ENCODE results near the gene AMOTL1. TPM values are rescaled to one million over a fixed set of nuclear protein-coding genes. Genes with fewer than 3 reads are reported as not detected.
"Not testable (repeated sequence)": the region's sequence is repeated elsewhere in the genome, so short reads cannot be mapped to it uniquely, and the experiment has no call there.

The AMOTL1 gene
- total RNA-seq, 2 experiments from 2014 or later = 6.6 to 8.4 TPM

DNA sequence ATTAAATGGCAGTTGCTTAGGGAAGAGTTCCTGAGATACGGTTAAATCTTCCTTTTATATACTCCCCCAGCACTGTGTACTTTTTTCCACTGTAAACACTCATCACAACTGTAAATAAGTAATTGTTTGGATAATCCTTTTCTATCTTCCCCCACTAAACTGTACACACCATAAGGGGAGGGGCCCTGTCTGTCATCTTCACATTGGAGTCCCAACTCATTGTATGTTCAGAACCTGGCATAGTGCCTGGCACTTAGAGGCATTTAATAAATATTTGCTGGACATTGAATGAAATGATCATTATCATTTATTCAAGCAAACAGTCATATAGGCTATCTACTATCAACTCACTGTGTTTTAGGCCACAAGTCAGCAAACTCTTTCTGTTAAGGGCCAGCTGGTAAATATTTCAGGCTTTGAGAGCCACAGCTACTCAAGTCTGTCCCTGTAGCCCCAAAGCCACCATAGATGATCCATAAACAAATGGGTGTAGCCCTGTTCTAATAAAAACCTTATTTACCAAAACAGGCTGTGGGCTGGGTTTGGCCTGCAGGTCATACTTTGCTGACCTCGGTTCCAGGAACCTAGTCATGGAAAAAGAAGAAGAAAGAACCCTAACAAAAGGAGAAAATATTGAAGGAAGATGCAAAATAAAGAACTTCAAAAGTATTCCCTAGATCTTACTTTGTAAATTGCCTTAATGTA is 70.0 kb downstream of the AMOTL1 start:
- H3K9me3 Mint-ChIP-seq (ENCODE audit: insufficient read depth) = no peaks in the 10 kb centered on the region
- POLR2A ChIA-PET = no interaction called here
- no peak overlapping the region for H3K27ac Mint-ChIP-seq
- H3K36me3 Mint-ChIP-seq (ENCODE audit: low read depth) = no peaks in the 10 kb centered on the region
- DNase-seq (no peak), ATAC-seq (no peak)
- CTCF ChIA-PET = no interaction called here
- no peak overlapping the region for H3K4me3 Mint-ChIP-seq
- H3K27me3 Mint-ChIP-seq (ENCODE audit: low read depth) = peaks cover 11% of the 10 kb centered on the region
- H3K4me1 Mint-ChIP-seq (ENCODE audit: low read depth) = no peaks in the 10 kb centered on the region

DNA sequence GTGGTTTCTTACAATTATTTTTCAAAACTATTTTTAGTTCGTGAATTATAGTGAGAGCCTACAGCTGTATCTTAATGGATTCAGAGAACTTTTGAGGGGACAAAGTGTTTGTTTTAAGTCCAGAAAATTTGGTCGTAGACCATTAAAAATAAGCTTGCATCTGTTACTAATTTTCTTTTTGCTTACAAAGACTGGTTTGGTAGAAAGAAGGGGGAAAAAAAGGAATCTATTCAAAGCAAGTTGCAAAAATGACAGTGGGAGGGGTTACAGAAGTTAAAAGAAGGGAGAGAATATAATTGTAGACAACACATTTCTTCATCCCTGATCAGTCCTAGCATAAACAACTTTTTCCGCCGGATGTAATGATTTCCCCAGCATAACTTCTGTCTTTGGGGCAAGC is 72.1 kb downstream of the AMOTL1 start:
- DNase-seq (no peak), ATAC-seq (no peak)
- peaks cover 13% of the 10 kb centered on the region for H3K27me3 Mint-ChIP-seq (ENCODE audit: low read depth)
- H3K4me3 Mint-ChIP-seq = no peak overlapping the region
- no peaks in the 10 kb centered on the region for H3K36me3 Mint-ChIP-seq (ENCODE audit: low read depth)
- CTCF ChIA-PET = interaction anchor here (1.0 kb wide), 1 partner anchor 57 kb away, joined by 3 read pairs; no protein-coding TSS in a partner anchor
- POLR2A ChIA-PET = no interaction called here
- no peaks in the 10 kb centered on the region for H3K4me1 Mint-ChIP-seq (ENCODE audit: low read depth)
- H3K27ac Mint-ChIP-seq = no peak overlapping the region
- H3K9me3 Mint-ChIP-seq (ENCODE audit: insufficient read depth) = no peaks in the 10 kb centered on the region

DNA sequence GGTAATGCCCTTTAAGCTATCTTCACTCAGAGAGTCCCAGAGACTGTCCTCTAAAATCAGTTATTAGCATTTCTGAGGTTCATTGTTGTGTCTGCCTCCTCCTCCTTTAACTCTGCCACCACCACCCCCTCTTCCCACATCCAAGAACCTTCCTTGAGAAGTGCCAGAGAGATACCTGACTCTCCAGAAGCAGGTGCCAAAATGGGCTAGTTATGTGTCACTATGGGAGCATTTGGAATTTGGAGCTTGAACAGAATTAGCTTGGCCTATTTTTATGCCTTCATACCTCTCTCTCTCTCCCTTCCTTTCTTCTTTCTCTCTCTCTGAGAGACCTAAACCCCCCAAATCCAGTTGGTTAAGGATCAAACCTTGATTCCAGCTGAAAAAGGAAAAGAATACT is 75.9 kb downstream of the AMOTL1 start:
- H3K4me1 Mint-ChIP-seq (ENCODE audit: low read depth) = no peaks in the 10 kb centered on the region
- H3K4me3 Mint-ChIP-seq = no peak overlapping the region
- ChIA-PET POLR2A (no interaction called here), CTCF (no interaction called here)
- peaks cover 13% of the 10 kb centered on the region for H3K27me3 Mint-ChIP-seq (ENCODE audit: low read depth)
- H3K9me3 Mint-ChIP-seq (ENCODE audit: insufficient read depth) = no peaks in the 10 kb centered on the region
- no peak overlapping the region for H3K27ac Mint-ChIP-seq
- no peaks in the 10 kb centered on the region for H3K36me3 Mint-ChIP-seq (ENCODE audit: low read depth)
- ATAC-seq = no peak
- DNase-seq = no peak

DNA sequence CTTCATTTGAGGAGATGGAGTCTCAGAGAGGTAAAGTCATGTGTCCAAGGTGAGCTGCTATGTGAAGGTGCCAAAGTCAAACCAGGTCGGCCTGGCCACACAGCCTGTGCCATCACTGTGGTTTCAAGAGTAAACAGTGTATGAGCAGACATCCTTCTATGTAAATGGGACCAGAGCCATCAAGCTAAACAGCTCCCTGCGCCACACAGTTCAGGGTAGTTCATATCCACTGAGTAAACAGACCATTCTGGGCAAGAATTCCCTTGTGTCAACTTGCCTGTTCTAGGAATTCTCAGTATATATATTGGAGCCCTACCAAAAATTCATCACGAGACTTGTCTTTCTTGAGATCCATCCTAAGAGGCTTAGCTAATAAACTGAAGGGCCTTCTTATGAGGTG is 77.5 kb downstream of the AMOTL1 start:
- CTCF ChIA-PET = interaction anchor here (0.6 kb wide), 1 partner anchor 607 kb away, joined by 3 read pairs; no protein-coding TSS in a partner anchor
- Mint-ChIP-seq H3K36me3 (ENCODE audit: low read depth) (no peaks in the 10 kb centered on the region), H3K27ac (no peak overlapping the region), H3K4me1 (ENCODE audit: low read depth) (no peaks in the 10 kb centered on the region), H3K9me3 (ENCODE audit: insufficient read depth) (no peaks in the 10 kb centered on the region), H3K4me3 (no peak overlapping the region), H3K27me3 (ENCODE audit: low read depth) (peaks cover 10% of the 10 kb centered on the region)
- POLR2A ChIA-PET = no interaction called here
- no peak for DNase-seq
- ATAC-seq = no peak

DNA sequence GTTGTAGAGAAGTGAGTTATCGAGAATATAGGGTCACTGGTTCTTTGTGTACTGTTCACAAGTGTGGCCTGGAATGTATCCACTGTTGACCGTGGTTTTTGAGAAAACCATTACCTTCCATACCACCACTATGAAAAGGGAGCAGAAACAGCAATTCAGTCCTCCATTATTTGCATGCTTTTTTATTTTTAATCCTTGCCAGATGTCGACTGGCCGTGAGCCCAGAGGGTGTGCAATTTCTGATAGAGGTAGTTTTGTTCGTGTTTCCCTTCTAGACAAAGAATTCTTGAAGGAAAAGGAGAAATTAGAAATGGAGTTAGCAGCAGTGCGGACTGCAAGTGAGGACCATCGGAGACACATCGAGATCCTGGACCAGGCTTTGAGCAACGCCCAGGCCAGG is 81.7 kb downstream of the AMOTL1 start:
- Mint-ChIP-seq H3K27me3 (ENCODE audit: low read depth) (peaks cover 3% of the 10 kb centered on the region), H3K4me1 (ENCODE audit: low read depth) (no peaks in the 10 kb centered on the region), H3K4me3 (no peak overlapping the region), H3K9me3 (ENCODE audit: insufficient read depth) (no peaks in the 10 kb centered on the region), H3K27ac (no peak overlapping the region), H3K36me3 (ENCODE audit: low read depth) (peaks cover 3% of the 10 kb centered on the region)
- DNase-seq (no peak), ATAC-seq (no peak)
- ChIA-PET CTCF (no interaction called here), POLR2A (no interaction called here)

DNA sequence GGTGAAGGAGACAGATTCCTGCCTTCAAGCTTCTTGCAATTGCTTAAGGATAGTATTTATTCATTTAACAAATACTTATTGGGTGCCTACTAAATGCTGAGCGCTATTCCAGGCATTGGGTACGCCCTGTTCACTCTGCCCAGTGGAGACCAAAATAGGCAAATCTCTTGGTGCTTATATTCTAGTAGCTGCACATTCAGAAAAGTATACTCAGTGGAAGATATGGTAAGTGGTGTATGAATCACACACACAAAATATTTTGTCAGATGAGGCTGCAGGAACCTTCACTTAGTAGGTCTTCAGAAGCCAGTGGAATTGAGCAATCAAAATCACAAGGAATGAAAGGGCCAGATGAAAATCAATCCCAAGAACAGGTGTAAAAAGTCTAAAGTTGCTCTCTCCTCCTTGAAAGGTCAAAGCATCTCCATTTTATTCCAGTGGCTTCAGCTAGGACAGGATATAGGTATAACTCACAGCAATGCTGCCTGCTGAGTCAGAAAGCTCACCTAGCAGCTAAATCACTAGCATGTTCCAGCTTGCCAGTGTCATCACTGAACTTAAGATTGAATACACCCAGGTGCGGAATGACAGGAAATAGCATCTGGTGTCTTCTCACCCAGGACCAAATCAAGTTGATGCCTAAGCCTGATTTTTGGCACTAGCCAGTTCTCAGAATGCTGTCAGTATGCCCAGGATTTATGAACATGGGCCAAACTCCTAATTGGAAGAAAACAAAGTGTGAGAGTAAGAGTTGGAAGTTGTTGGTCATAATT is 83.9 kb downstream of the AMOTL1 start:
- no peak for ATAC-seq
- ChIA-PET POLR2A (interaction anchor here (0.7 kb wide), 1 partner anchor 284 kb away, joined by 3 read pairs; no protein-coding TSS in a partner anchor), CTCF (no interaction called here)
- Mint-ChIP-seq H3K27ac (no peak overlapping the region), H3K4me3 (no peak overlapping the region), H3K9me3 (ENCODE audit: insufficient read depth) (no peaks in the 10 kb centered on the region), H3K27me3 (ENCODE audit: low read depth) (peaks cover 3% of the 10 kb centered on the region), H3K4me1 (ENCODE audit: low read depth) (no peaks in the 10 kb centered on the region), H3K36me3 (ENCODE audit: low read depth) (peaks cover 3% of the 10 kb centered on the region)
- no peak for DNase-seq

DNA sequence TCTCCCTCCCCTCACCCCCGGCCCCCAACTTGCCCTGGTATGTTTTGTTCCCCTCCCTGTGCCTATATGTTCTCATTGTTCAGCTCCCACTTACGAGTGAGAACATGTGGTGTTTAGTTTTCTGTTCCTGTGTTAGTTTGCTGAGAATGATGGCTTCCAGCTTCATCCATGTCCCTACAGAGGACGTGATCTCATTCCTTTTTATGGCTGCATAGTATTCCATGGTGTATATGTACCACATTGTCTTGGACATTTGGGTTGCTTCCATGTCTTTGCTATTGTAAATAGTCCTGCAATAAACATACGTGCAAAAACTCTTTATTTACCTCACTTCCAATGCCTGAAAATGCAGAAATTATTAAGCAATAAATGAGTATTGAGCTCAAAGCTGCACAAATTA is 85.1 kb downstream of the AMOTL1 start:
- H3K9me3 Mint-ChIP-seq (ENCODE audit: insufficient read depth); H3K27ac Mint-ChIP-seq; H3K27me3 Mint-ChIP-seq (ENCODE audit: low read depth); DNase-seq; CTCF ChIA-PET; H3K4me1 Mint-ChIP-seq (ENCODE audit: low read depth); POLR2A ChIA-PET; H3K36me3 Mint-ChIP-seq (ENCODE audit: low read depth); H3K4me3 Mint-ChIP-seq; ATAC-seq: not testable (repeated sequence)

DNA sequence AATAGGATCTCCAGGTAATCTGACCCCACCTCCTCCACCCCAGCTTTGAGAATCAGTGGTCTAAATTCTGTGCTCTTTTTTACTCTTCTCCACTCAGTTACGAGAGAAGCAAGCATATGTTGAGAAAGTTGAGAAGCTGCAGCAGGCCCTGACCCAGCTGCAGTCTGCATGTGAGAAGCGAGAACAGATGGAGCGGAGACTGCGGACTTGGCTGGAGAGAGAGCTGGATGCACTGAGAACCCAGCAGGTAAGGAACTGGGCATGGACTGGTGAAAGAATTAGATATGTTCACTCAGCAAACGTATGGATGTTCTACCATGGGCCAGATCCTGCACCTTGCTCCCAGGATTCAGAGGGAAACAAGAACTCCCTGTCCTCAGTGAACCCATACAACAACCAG is 85.7 kb downstream of the AMOTL1 start:
- ATAC-seq (no peak), DNase-seq (no peak)
- H3K4me3 Mint-ChIP-seq = no peak overlapping the region
- H3K27me3 Mint-ChIP-seq (ENCODE audit: low read depth) = peaks cover 3% of the 10 kb centered on the region
- no peaks in the 10 kb centered on the region for H3K4me1 Mint-ChIP-seq (ENCODE audit: low read depth)
- H3K36me3 Mint-ChIP-seq (ENCODE audit: low read depth) = peaks cover 3% of the 10 kb centered on the region
- CTCF ChIA-PET = no interaction called here
- H3K9me3 Mint-ChIP-seq (ENCODE audit: insufficient read depth) = no peaks in the 10 kb centered on the region
- H3K27ac Mint-ChIP-seq = no peak overlapping the region
- POLR2A ChIA-PET = no interaction called here

DNA sequence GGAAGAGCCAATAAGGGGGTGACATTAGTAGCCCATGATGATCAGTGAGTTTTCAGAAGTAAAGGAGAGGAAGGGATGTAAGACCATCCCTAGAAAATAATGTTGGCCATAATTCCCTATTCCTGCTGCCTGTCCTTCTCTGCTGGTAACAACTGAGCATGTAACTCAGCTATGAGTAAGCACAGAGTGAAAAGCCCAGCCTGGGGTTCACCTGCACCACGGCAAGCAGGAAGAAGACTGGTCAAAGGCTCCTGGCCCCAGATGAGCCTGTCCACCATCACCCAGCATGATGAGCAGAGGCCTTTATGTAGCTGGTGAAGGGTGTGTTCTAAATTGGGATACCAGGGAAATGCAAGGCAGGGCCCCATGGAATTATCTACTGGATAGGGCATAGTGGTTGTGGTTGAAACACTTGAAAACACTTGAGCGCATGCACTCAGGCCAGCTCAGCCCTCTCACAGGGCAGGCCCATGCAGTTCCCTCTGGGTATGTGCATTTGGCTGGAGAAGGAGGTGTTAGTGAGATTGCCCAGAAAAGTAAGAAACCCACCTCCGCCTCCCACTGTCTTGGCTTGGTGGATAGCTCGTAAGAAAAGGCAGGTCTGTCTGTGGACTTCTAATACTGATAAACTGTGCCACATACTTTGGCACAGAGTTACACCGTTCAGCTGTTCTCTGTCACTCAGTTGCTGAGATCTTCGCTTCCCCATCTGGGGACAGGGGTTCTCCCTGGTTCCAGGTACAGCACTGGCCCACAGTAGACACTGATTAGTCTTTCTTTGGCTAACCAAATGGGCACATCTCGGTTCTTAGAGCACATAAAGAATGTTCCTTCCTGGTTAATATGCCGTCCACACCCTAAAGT is 86.8 kb downstream of the AMOTL1 start:
- Mint-ChIP-seq H3K4me1 (ENCODE audit: low read depth) (no peaks in the 10 kb centered on the region), H3K36me3 (ENCODE audit: low read depth) (peaks cover 7% of the 10 kb centered on the region), H3K27me3 (ENCODE audit: low read depth) (peaks cover 3% of the 10 kb centered on the region), H3K27ac (no peak overlapping the region), H3K9me3 (ENCODE audit: insufficient read depth) (no peaks in the 10 kb centered on the region), H3K4me3 (no peak overlapping the region)
- POLR2A ChIA-PET = no interaction called here
- CTCF ChIA-PET = no interaction called here
- ATAC-seq (no peak), DNase-seq (no peak)

DNA sequence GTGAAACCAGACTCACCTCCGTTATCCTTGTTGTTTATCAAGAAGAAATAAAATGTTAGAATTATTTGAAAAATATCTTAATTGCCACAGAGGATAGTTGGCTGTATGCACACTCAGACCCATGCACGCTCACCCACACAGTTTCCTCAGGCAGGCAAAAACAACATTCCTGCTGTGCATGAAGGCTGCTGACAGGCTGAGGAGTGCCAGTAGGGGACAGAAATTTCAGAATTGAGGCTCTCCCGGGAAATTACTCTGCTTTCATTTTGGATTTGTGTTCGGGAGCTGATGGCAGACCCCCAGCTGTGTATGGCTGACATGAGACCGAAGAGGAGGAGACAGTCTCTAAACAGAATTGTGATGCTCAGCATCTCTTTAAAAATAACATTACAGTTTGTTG is 87.5 kb downstream of the AMOTL1 start:
- Mint-ChIP-seq H3K4me1 (ENCODE audit: low read depth) (no peaks in the 10 kb centered on the region), H3K27me3 (ENCODE audit: low read depth) (peaks cover 3% of the 10 kb centered on the region), H3K27ac (no peak overlapping the region), H3K4me3 (no peak overlapping the region), H3K36me3 (ENCODE audit: low read depth) (peaks cover 7% of the 10 kb centered on the region), H3K9me3 (ENCODE audit: insufficient read depth) (no peaks in the 10 kb centered on the region)
- no peak for ATAC-seq
- CTCF ChIA-PET = no interaction called here
- POLR2A ChIA-PET = no interaction called here
- no peak for DNase-seq

DNA sequence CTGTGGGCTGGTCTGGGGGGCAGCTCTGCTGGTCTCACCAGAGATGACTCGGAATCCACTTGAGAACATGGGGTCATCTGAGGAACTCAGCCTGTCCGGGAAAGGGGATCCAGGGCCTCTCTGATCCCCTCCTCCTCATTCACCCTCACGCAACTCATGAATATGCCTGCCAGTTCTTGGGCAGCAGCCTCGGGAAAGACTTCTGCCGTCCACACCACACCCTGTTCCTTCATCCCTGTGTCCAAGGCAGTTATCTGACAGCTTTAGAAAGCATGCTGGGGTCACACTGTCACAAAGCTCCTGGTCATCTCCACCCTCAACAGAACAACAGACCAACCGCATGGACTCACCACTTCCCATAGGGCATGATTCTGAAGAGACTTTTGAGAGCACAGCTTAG is 88.3 kb downstream of the AMOTL1 start:
- Mint-ChIP-seq H3K4me3 (no peak overlapping the region), H3K27me3 (ENCODE audit: low read depth) (peaks cover 3% of the 10 kb centered on the region), H3K36me3 (ENCODE audit: low read depth) (peaks cover 7% of the 10 kb centered on the region), H3K27ac (no peak overlapping the region), H3K4me1 (ENCODE audit: low read depth) (no peaks in the 10 kb centered on the region), H3K9me3 (ENCODE audit: insufficient read depth) (no peaks in the 10 kb centered on the region)
- ChIA-PET POLR2A (no interaction called here), CTCF (no interaction called here)
- no peak for ATAC-seq
- DNase-seq = no peak

DNA sequence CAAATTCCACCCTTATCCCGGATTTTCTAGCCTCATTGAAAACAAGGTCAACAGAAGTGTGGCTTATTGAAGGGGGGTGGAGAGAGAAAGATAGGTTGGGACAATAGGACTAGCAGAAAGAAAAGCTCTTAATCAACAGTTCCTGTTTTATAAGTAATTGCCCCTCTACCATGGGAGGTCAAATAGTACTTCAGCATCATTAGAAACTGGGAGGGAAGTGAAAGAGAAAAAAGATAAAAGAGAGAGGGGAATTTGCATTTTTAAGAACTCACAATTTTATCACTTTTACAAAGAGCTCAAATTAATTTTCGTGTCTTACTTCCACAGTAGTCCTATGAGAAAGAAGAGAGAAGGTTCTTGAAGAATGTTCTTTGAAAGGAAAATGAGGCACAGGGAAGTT is 89.2 kb downstream of the AMOTL1 start:
- no peak overlapping the region for H3K4me3 Mint-ChIP-seq
- DNase-seq (no peak), ATAC-seq (no peak)
- H3K9me3 Mint-ChIP-seq (ENCODE audit: insufficient read depth) = no peaks in the 10 kb centered on the region
- peaks cover 3% of the 10 kb centered on the region for H3K27me3 Mint-ChIP-seq (ENCODE audit: low read depth)
- ChIA-PET POLR2A (interaction anchor here (0.8 kb wide), 1 partner anchor 77 kb away, joined by 3 read pairs; no protein-coding TSS in a partner anchor), CTCF (interaction anchor here (1.5 kb wide), 1 partner anchor 40 kb away, joined by 3 read pairs; no protein-coding TSS in a partner anchor)
- no peak overlapping the region for H3K27ac Mint-ChIP-seq
- no peaks in the 10 kb centered on the region for H3K4me1 Mint-ChIP-seq (ENCODE audit: low read depth)
- peaks cover 7% of the 10 kb centered on the region for H3K36me3 Mint-ChIP-seq (ENCODE audit: low read depth)

Measured in activated CD8-positive, alpha-beta T cell treated with anti-CD3 and anti-CD28 coated beads, Interleukin-2, amount 10 ng/mL, durations not matched to agents 7 days and 5 days (primary cell).